Heart right ventricle (tissue), 16 donors: ENCODE results near the gene PHF8. TPM values are rescaled to one million over a fixed set of nuclear protein-coding genes. Genes with fewer than 3 reads are reported as not detected.
A peak's percentile ranks its signal among the peaks of the same experiment; 100 is the strongest.

Experiments used
- ATAC-seq, 8 donors: fragments of 200-7000 bp; cut with Tn5 transposase; one replicate each; pipeline ENCODE4 v1.9.1; 2020; ENCODE audit warnings: mild to moderate bottlenecking in 8 of 8, moderate library complexity in 8 of 8, moderate number of reproducible peaks in 1 of 8
- DNase-seq, 2 donors: peaks; one replicate each; pipeline ENCODE4 v3.0.0-alpha.2; 2020
- H3K27ac ChIP-seq, 10 donors: fragments of 200-600 bp; sonication (generic) in 2 of 10; one replicate each; pipeline versions ENCODE4 v1.5.0 to v1.8.0; 2020 to 2022; ENCODE audit warnings: mild to moderate bottlenecking in 3 of 10
- H3K27me3 ChIP-seq, 7 donors: fragments of 200-600 bp; one replicate each; pipeline ENCODE4 v1.8.0; 2021 to 2022; ENCODE audit warnings: mild to moderate bottlenecking in 2 of 7
- H3K36me3 ChIP-seq, 9 donors: fragments of 200-600 bp; sonication (generic) in 1 of 9; one replicate each; pipeline versions ENCODE4 v1.5.0 to v1.8.0; 2020 to 2022; ENCODE audit warnings: mild to moderate bottlenecking in 2 of 9
- H3K4me1 ChIP-seq, 9 donors: fragments of 200-600 bp; sonication (generic) in 1 of 9; one replicate each; pipeline versions ENCODE4 v1.5.0 to v1.8.0; 2020 to 2022; ENCODE audit warnings: mild to moderate bottlenecking in 4 of 9
- H3K4me3 ChIP-seq, 10 donors: fragments of 200-600 bp; sonication (generic) in 2 of 10; one replicate each; pipeline versions ENCODE4 v1.5.0 to v1.8.0; 2020 to 2022; ENCODE audit warnings: mild to moderate bottlenecking in 7 of 10, moderate library complexity in 2 of 10
- H3K9me3 ChIP-seq, 11 donors: fragments of 200-600 bp in 10 of 11; sonication (generic) in 2 of 11; one replicate each; pipeline versions ENCODE4 v1.5.0 to v1.8.0; 2013 to 2022; ENCODE audit warnings: mild to moderate bottlenecking in 2 of 11, control low read depth in 1 of 11, moderate library complexity in 1 of 11
- CTCF ChIP-seq, 9 donors: fragments of 200-600 bp; sonication (generic) in 2 of 9; IDR thresholded peaks; one replicate each; pipeline versions ENCODE4 v1.5.0 to v1.8.0; 2021 to 2022; ENCODE audit warnings: antibody characterized with exemption in 9 of 9, mild to moderate bottlenecking in 5 of 9, moderate library complexity in 1 of 9
- WGBS, 2 donors: extraction: QIAGEN DNeasy Blood & Tissue Kit; methylation state at CpG; one replicate each; pipeline ENCODE4 v1.1.7; 2013; ENCODE audit warnings: inconsistent platforms in 1 of 2; 5-methylcytosine and 5-hydroxymethylcytosine counted together
- intact Hi-C, 10 donors: fragments of 100-400 bp; cut with DNase I; formaldehyde crosslinking; loops; one replicate each; pipeline versions ENCODE4 v1.11.1 to v1.14.2; 2022
- polyA plus RNA-seq, 2 donors: library from polyadenylated mRNA; stranded (reverse); fragments of 200-250 nt; gene quantifications; one replicate each; pipeline ENCODE4 v1.2.3, GENCODE V29; 2013
- total RNA-seq, 10 donors: library from RNA; stranded (reverse); fragmentation: NEBNext Ultra II Directional in 3 of 10; extraction: Animal tissue kit (Norgen Biotek cat#: 25700) in 3 of 10; gene quantifications; one replicate each; pipeline versions ENCODE4 v1.2.1 to v1.2.4, GENCODE V29; 2021 to 2023
- donor health status: Arrhythmogenic right ventricular cardiomyopathy.
- donor health status: ischemic (EF 13 %, LVEDD 7.1; RV severe dilation, severe dysfunction).
- donor health status: healthy with polysubstance abuse.
- donor health status: DM: no; HTN: yes; CAD: no.
- donor health status: DM: no; HTN: no; CAD: no.
- donor health status: ischemic (EF 25% LVEDD 6.9; RV normal size, moderate dysfunction).
- donor health status: ischemic (EF 25% LVEDD 5.7; RV mildly dilated, moderate dysfunction).
- donor health status: healthy.
- donor health status: DM: yes; HTN: yes; CAD: no.
- donor health status: Ischemic cardiomyopathy.
- donor health status: ischemic (EF 35%, LVEDD 5.7; RV mildly dilated, moderate dysfunction).
- donor health status: nonischemic (EF 11% LVEDD 7.7; RV severe dilation, severe dysfunction).
- donor health status: DM: yes; HTN: yes; CAD: no.
- donor health status: PGD.
- donor health status: ischemic (EF 29% LVEDD 5.4; RV normal size, mild dysfunction).
- donor health status: nonischemic (EF 23%, LVEDD 6.1; RV moderate dilation, normal function).

Gene PHF8
- total and polyA plus RNA-seq, 12 donors: 4.0 to 12.9 (median 10.7) TPM

- no peak for ATAC-seq
- H3K4me3 ChIP-seq: no peak overlapping the region
- no peaks in the 10 kb centered on the region for H3K27me3 ChIP-seq
- intact Hi-C loops: no loop called here
- TF ChIP-seq CTCF (IDR thresholded peaks at IDR 0.05): no peak
- WGBS, 2 donors: 84 to 88% methylated on average over 2 of the region's 2 CpGs
- H3K36me3 ChIP-seq: no peaks in the 10 kb centered on the region
- no peaks in the 10 kb centered on the region for H3K4me1 ChIP-seq
- no peak for DNase-seq
- no peaks in the 10 kb centered on the region for H3K9me3 ChIP-seq
- no peak overlapping the region for H3K27ac ChIP-seq
Observed at GRCh38 chrX:54063361-54063760, 19.1 kb upstream of the PHF8 start.

- WGBS, 2 donors: 44 to 65% methylated on average over 3 of the region's 3 CpGs
- Histone ChIP-seq H3K27me3 (no peaks in the 10 kb centered on the region), H3K36me3 (no peaks in the 10 kb centered on the region), H3K4me1 (peaks cover 0 to 7% (median 0%) of the 10 kb centered on the region in 9 donors), H3K27ac (peak overlapping the region in 1 of 10 donors; percentile 17), H3K4me3 (no peak overlapping the region), H3K9me3 (no peaks in the 10 kb centered on the region)
- intact Hi-C loops: loop anchor here in 4 of 10 donors (10.0 kb wide), 4 partner anchors 125 to 755 kb away; partner anchors contain the start of genes FAM120C (in 1 of the 4), HUWE1 (in 1 of the 4) and MAGED2 (in 1 of the 4)
- peak in 1 of 2 donors; percentile 3 for DNase-seq
- ATAC-seq: peak in 3 of 8 donors; percentile 51 to 65 (median 61)
- TF ChIP-seq CTCF (IDR thresholded peaks at IDR 0.05): no peak
Observed at GRCh38 chrX:54049801-54050200, 5.5 kb upstream of the PHF8 start.

GRCh38 chrX:54048412-54048811 lies 4.1 kb upstream of the PHF8 start:
- intact Hi-C loops: loop anchor here in 4 of 10 donors (10.0 kb wide), 4 partner anchors 126 to 756 kb away; partner anchors contain the start of genes FAM120C (in 1 of the 4), HUWE1 (in 1 of the 4) and MAGED2 (in 1 of the 4)
- ATAC-seq: no peak
- Histone ChIP-seq H3K4me3 (no peak overlapping the region), H3K27me3 (no peaks in the 10 kb centered on the region), H3K27ac (no peak overlapping the region), H3K9me3 (no peaks in the 10 kb centered on the region), H3K36me3 (no peaks in the 10 kb centered on the region), H3K4me1 (peaks cover 0 to 7% (median 0%) of the 10 kb centered on the region in 9 donors)
- 74 to 80% methylated on average over 1 of the region's 1 CpG for WGBS, 2 donors
- no peak for TF ChIP-seq CTCF (IDR thresholded peaks at IDR 0.05)
- no peak for DNase-seq

- no peak for ATAC-seq
- no peaks in the 10 kb centered on the region for H3K27me3 ChIP-seq
- peaks cover 0 to 19% (median 2%) of the 10 kb centered on the region in 9 donors for H3K36me3 ChIP-seq
- intact Hi-C loops: loop anchor here in 5 of 10 donors (2.0 to 10.0 kb wide), 5 partner anchors 129 to 759 kb away; partner anchors contain the start of genes FAM120C (in 2 of the 5), HUWE1 (in 1 of the 5) and MAGED2 (in 1 of the 5)
- no peak for TF ChIP-seq CTCF (IDR thresholded peaks at IDR 0.05)
- peak overlapping the region in 4 of 10 donors; percentile 90 to 98 (median 97) for H3K27ac ChIP-seq
- no peak for DNase-seq
- H3K9me3 ChIP-seq: no peaks in the 10 kb centered on the region
- no peak overlapping the region for H3K4me3 ChIP-seq
- 92 to 94% methylated on average over 12 of the region's 12 CpGs for WGBS, 2 donors
- peaks cover 0 to 8% (median 0%) of the 10 kb centered on the region in 9 donors for H3K4me1 ChIP-seq
Observed at GRCh38 chrX:54045563-54046228, 1.4 kb upstream of the PHF8 start.
